Uterus (tissue), 4 donors: Measurements from ENCODE around the gene VRK1. TPM values are rescaled to one million over a fixed set of nuclear protein-coding genes. Genes with fewer than 3 reads are reported as not detected.

Source experiments
- DNase-seq, 2 donors: peaks; one replicate each; pipeline ENCODE4 v3.0.0-alpha.2; 2019 to 2020
- H3K27ac ChIP-seq, 2 donors: fragments of 200-600 bp; sonication (generic); 1 replicate in 1 of 2; 2 replicates in 1 of 2; pipeline ENCODE4 v1.5.1; 2016 to 2018
- H3K27me3 ChIP-seq, 2 donors: fragments of 200-600 bp; sonication (generic); one replicate each; pipeline ENCODE4 v1.5.1; 2018 to 2019; ENCODE audit warnings: control low read depth in 1 of 2
- H3K36me3 ChIP-seq, 2 donors: fragments of 200-600 bp; sonication (generic); one replicate each; pipeline ENCODE4 v1.5.1; 2019; ENCODE audit warnings: control low read depth in 1 of 2
- H3K4me1 ChIP-seq, 2 donors: fragments of 200-600 bp; sonication (generic); one replicate each; pipeline ENCODE4 v1.5.1; 2018 to 2019; ENCODE audit warnings: control low read depth in 1 of 2
- H3K4me3 ChIP-seq, 2 donors: fragments of 200-600 bp; sonication (generic); 1 replicate in 1 of 2; 2 replicates in 1 of 2; pipeline ENCODE4 v1.5.1; 2018 to 2019; ENCODE audit warnings: mild to moderate bottlenecking in 1 of 2
- H3K9me3 ChIP-seq, 2 donors: fragments of 200-600 bp; sonication (generic); one replicate each; pipeline ENCODE4 v1.5.1; 2019; ENCODE audit warnings: control low read depth in 1 of 2
- POLR2A ChIP-seq, 2 donors: fragments of 450-650 bp; IDR thresholded peaks; one replicate each; pipeline ENCODE4 v1.6.1; 2016; ENCODE audit warnings: antibody characterized with exemption in 2 of 2, mild to moderate bottlenecking in 1 of 2, moderate library complexity in 1 of 2
- intact Hi-C: fragments of 100-400 bp; cut with DNase I; formaldehyde crosslinking; loops from one replicate; pipeline ENCODE4 v1.15.1; 2023; ENCODE audit warnings: low total_unique reads
- total RNA-seq, 4 donors: library from RNA; depleted of rRNA in 3 of 4; stranded (reverse); fragments of >200 nt in 3 of 4; gene quantifications; one replicate each; pipeline versions ENCODE4 v1.1.0 to v1.2.4, GENCODE V29; 2014 to 2023
- TF ChIP-seq, protein P1 (sequence below), 4 experiments: fragments of 200-600 bp in 2 of 4; fragments of 450-650 bp in 2 of 4; sonication (generic) in 2 of 4; IDR thresholded peaks; one replicate each; pipeline ENCODE4 v1.5.1; 2016 to 2019; ENCODE audit warnings: antibody characterized with exemption in 4 of 4, mild to moderate bottlenecking in 2 of 4, moderate library complexity in 1 of 4
- donor health status: DM: yes; HTN: yes; CAD: no.

Gene VRK1
- total RNA-seq, 4 donors from 2014 or later: 21.0 to 54.5 (median 37.1) TPM

GRCh38 chr14:96795109-96795828 is 1.9 kb upstream of the VRK1 start:
- Histone ChIP-seq H3K9me3 (no peaks in the 10 kb centered on the region), H3K4me3 (no peak overlapping the region), H3K36me3 (no peaks in the 10 kb centered on the region), H3K27me3 (no peaks in the 10 kb centered on the region), H3K4me1 (peaks cover 0 to 6% of the 10 kb centered on the region in 2 donors), H3K27ac (no peak overlapping the region)
- DNase-seq: no peak
- intact Hi-C loops: no loop called here
- no peak for TF ChIP-seq POLR2A (IDR thresholded peaks at IDR 0.05)
- TF ChIP-seq, protein P1, sequence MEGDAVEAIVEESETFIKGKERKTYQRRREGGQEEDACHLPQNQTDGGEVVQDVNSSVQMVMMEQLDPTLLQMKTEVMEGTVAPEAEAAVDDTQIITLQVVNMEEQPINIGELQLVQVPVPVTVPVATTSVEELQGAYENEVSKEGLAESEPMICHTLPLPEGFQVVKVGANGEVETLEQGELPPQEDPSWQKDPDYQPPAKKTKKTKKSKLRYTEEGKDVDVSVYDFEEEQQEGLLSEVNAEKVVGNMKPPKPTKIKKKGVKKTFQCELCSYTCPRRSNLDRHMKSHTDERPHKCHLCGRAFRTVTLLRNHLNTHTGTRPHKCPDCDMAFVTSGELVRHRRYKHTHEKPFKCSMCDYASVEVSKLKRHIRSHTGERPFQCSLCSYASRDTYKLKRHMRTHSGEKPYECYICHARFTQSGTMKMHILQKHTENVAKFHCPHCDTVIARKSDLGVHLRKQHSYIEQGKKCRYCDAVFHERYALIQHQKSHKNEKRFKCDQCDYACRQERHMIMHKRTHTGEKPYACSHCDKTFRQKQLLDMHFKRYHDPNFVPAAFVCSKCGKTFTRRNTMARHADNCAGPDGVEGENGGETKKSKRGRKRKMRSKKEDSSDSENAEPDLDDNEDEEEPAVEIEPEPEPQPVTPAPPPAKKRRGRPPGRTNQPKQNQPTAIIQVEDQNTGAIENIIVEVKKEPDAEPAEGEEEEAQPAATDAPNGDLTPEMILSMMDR (IDR thresholded peaks at IDR 0.05): no peak

DNA sequence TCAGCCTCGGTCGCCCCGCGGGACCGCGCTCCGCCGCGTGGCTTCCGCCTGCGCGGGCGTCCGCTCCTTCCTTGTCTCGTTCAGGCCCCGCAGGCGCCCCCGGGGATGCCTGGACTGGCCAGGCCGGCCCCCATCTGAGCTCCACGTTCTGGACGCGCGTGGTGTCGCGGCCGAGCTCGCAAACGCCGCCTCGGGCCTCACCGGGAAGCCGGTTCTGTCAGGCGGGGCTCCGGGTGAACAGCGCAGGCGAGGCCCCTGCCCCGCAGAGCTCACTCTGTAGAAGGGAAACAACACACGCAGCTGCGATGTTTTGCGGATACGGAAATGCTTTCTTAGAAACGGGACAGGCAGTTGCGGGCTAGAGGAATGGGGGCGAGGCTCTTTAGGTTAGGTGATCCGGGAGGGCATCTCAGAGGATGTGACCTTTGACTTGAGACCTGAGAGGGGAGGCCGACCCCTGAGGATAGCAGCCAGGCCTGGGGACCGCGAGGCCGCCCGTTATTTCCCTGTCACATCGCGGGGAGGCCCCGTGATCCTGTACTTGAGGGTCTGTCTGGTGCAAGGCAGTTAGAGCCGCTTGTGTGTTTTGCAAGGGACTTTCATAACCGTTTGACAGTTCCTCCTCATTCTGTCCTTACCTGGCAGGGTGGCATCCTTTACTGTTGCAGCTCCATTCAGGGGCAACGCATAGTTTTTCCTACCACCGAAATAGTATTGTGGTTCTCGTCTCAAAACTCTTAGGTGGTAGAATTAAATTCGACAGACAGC is 584 bp downstream of the VRK1 start:
- H3K27me3 ChIP-seq: no peaks in the 10 kb centered on the region
- peak overlapping the region; percentile 58 to 90 for H3K4me3 ChIP-seq
- no peaks in the 10 kb centered on the region for H3K36me3 ChIP-seq
- TF ChIP-seq, protein P1 (IDR thresholded peaks at IDR 0.05): no peak
- TF ChIP-seq POLR2A (IDR thresholded peaks at IDR 0.05): no peak
- intact Hi-C loops: no loop called here
- no peak for DNase-seq
- H3K4me1 ChIP-seq: peaks cover 0 to 6% of the 10 kb centered on the region in 2 donors
- peak overlapping the region in 1 of 2 donors; percentile 32 for H3K27ac ChIP-seq
- H3K9me3 ChIP-seq: no peaks in the 10 kb centered on the region

DNA sequence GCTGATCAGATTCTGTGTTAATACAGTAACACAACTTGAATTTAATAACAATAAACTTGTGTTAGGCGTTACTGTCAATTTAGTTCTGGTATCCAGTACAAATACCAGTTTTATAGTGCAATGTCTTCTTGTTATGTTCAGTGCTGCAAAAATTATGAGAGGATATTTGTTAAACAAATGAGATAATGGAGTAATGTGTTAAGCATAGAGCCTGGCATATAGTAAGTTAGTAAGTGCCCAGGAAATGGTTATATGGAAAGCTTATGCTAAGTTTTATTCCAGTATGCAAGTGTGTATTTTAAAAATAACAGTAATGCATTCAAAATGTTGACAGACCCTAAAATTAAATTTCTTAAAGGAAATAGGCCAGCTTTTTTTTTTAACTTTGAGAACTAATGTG is 1.8 kb downstream of the VRK1 start:
- Histone ChIP-seq H3K9me3 (no peaks in the 10 kb centered on the region), H3K4me1 (peaks cover 0 to 6% of the 10 kb centered on the region in 2 donors), H3K36me3 (no peaks in the 10 kb centered on the region), H3K4me3 (no peak overlapping the region), H3K27me3 (no peaks in the 10 kb centered on the region), H3K27ac (no peak overlapping the region)
- intact Hi-C loops: no loop called here
- DNase-seq: no peak
- no peak for TF ChIP-seq POLR2A (IDR thresholded peaks at IDR 0.05)
- TF ChIP-seq, protein P1 (IDR thresholded peaks at IDR 0.05): no peak

GRCh38 chr14:96799489-96800054 is 2.4 kb downstream of the VRK1 start:
- H3K27ac ChIP-seq: no peak overlapping the region
- no peaks in the 10 kb centered on the region for H3K27me3 ChIP-seq
- H3K36me3 ChIP-seq: no peaks in the 10 kb centered on the region
- TF ChIP-seq, protein P1 (IDR thresholded peaks at IDR 0.05): no peak
- TF ChIP-seq POLR2A (IDR thresholded peaks at IDR 0.05): no peak
- H3K4me1 ChIP-seq: peaks cover 0 to 6% of the 10 kb centered on the region in 2 donors
- no peak overlapping the region for H3K4me3 ChIP-seq
- DNase-seq: no peak
- no peaks in the 10 kb centered on the region for H3K9me3 ChIP-seq
- intact Hi-C loops: no loop called here

DNA sequence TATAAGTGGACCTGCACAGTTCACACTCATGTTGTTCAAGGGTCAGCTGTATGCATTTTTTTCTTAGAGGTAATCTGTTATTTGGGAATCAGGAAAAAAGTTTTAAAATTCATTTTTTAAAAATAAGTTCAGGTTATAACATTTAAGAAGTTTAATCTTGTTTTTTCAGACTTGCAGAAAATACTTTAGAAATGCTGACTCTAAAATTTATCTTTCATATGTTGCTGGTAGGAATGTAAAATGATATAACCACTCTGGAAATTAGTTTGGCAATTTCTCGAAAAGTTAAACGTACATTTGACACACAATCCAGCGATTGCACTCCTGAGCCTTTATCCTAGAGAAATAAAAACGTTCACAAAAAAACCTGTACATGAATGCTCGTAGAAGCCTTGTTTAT is 4.7 kb downstream of the VRK1 start:
- Histone ChIP-seq H3K36me3 (no peaks in the 10 kb centered on the region), H3K4me3 (no peak overlapping the region), H3K27me3 (no peaks in the 10 kb centered on the region), H3K4me1 (peaks cover 0 to 6% of the 10 kb centered on the region in 2 donors), H3K27ac (no peak overlapping the region), H3K9me3 (no peaks in the 10 kb centered on the region)
- TF ChIP-seq, protein P1 (IDR thresholded peaks at IDR 0.05): no peak
- no peak for TF ChIP-seq POLR2A (IDR thresholded peaks at IDR 0.05)
- no peak for DNase-seq
- intact Hi-C loops: no loop called here
